ENCODE data around the gene CTBP2. TPM values are rescaled to one million over a fixed set of nuclear protein-coding genes. Genes with fewer than 3 reads are reported as not detected.

CTBP2 gene
- total and polyA plus RNA-seq, 2 of the 13 experiments (the other 11 are each of a cell fraction or from before 2014, with no cell fraction given) = 0.08 TPM; not detected in 1

- no peaks in the 10 kb centered on the region for H3K79me2 ChIP-seq (ENCODE audit: insufficient read depth, low read length)
- no TSS peak for BruUV-seq (replicated peaks)
- ChIA-PET CTCF (ENCODE audit: low intra/inter-chr PET ratio, low total read pairs) (no interaction called here), POLR2A (no interaction called here)
- H3K9ac ChIP-seq (ENCODE audit: insufficient read depth, low read depth, low read length) = no peak overlapping the region
- H4K20me1 ChIP-seq (ENCODE audit: insufficient read depth, low read length) = no peaks in the 10 kb centered on the region
- H3K27ac ChIP-seq (ENCODE audit: extremely low read length, insufficient read depth, low read length) = no peak overlapping the region
- peaks cover 6 to 66% of the 10 kb centered on the region in 2 experiments for H3K27me3 ChIP-seq (ENCODE audit: control insufficient read depth in 1 of 2, insufficient read depth in 2 of 2, low read length in 2 of 2)
- 51% methylated on average over 22 of the region's 39 CpGs for WGBS (ENCODE audit: low lambda C conversion rate)
- TF ChIP-seq TMF1 (CRISPR knock-in tag; IDR thresholded peaks at IDR 0.05; ENCODE audit: low read depth) (no peak), ZBTB26 (CRISPR knock-in tag; IDR thresholded peaks at IDR 0.05; ENCODE audit: borderline replicate concordance) (no peak), FLYWCH1 (CRISPR knock-in tag; IDR thresholded peaks at IDR 0.05) (no peak), ZNF691 (CRISPR knock-in tag; IDR thresholded peaks at IDR 0.05; ENCODE audit: borderline replicate concordance, low read depth) (no peak), KLF11 (CRISPR knock-in tag; IDR thresholded peaks at IDR 0.05) (no peak), CTCF (CRISPR knock-in tag; IDR thresholded peaks at IDR 0.05) (no peak), ONECUT2 (CRISPR knock-in tag; IDR thresholded peaks at IDR 0.05) (no peak), ZNF317 (CRISPR knock-in tag; IDR thresholded peaks at IDR 0.05) (no peak), CERS6 (CRISPR knock-in tag; IDR thresholded peaks at IDR 0.05) (no peak), DMAP1 (CRISPR knock-in tag; IDR thresholded peaks at IDR 0.05) (no peak), NFKBIZ (CRISPR knock-in tag; IDR thresholded peaks at IDR 0.05) (no peak), TEAD2 (CRISPR knock-in tag; IDR thresholded peaks at IDR 0.05) (no peak), ZNF550 (CRISPR knock-in tag; IDR thresholded peaks at IDR 0.05; ENCODE audit: borderline replicate concordance) (no peak), ZSCAN31 (CRISPR knock-in tag; IDR thresholded peaks at IDR 0.05; ENCODE audit: low read depth) (no peak), ELF1 (CRISPR knock-in tag; IDR thresholded peaks at IDR 0.05) (no peak), SKIL (CRISPR knock-in tag; IDR thresholded peaks at IDR 0.05; ENCODE audit: borderline replicate concordance) (no peak)
- in situ Hi-C loops (cut with HindIII; ENCODE audit: extremely low pct_ligation_motif_present, low pct_unique_long_range_greater_than_20kb) (no loop called here), intact Hi-C loops (cut with micrococcal nuclease; ENCODE audit: unreplicated experiment) (no loop called here)
- H3K36me3 ChIP-seq (replicated peaks in 1 of 2; ENCODE audit: control insufficient read depth in 1 of 2, insufficient read depth in 2 of 2, low read length in 2 of 2) = no peaks in the 10 kb centered on the region
- H2AFZ ChIP-seq (ENCODE audit: low read length) = no peak overlapping the region
- no peaks in the 10 kb centered on the region for H3K9me3 ChIP-seq (ENCODE audit: low read length)
- DNase-seq (ENCODE audit: low spot score) (no peak), ATAC-seq (no peak; the same call in 1 of the 3 replicates), FAIRE-seq (no peak)
- H3K4me1 ChIP-seq (ENCODE audit: insufficient read depth, low read length) = peaks cover 4% of the 10 kb centered on the region; the same call in 1 of the 2 replicates
- H3K4me3 ChIP-seq (replicated peaks in 1 of 3; ENCODE audit: insufficient read depth in 1 of 3, low read depth in 2 of 3, low read length in 3 of 3) = no peak overlapping the region
- H3K4me2 ChIP-seq (ENCODE audit: low read depth, low read length) = no peak overlapping the region
Measured at GRCh38 chr10:125161707-125162119, 1.4 kb upstream of the CTBP2 start.

Data from HepG2 (cell line).